Measurements from ENCODE around the gene DOCK4. TPM values are rescaled to one million over a fixed set of nuclear protein-coding genes. Genes with fewer than 3 reads are reported as not detected.

The DOCK4 gene
- total and polyA plus RNA-seq, 4 donors: 7.2 to 48.9 (median 12.8) TPM

DNA sequence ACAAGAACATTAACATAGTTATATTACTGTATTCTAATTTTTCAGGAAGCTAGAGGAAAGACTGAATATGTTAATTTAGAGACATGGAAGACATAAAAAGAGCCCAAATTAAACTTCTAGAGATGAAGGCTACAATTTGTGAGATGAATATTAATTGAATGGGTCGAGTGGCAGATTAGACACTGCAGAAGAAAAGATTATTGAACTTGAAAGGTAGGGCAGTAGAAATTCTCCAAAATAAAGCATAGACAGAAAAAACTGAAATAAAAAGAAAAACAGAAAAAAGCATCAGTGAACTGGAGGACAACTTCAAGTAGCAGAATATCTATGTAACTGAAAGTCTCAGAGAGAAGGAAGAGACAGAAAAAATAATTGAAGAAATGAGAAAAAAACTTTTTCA is 369.6 kb downstream of the DOCK4 start (continued):
- TF ChIP-seq, protein P1, sequence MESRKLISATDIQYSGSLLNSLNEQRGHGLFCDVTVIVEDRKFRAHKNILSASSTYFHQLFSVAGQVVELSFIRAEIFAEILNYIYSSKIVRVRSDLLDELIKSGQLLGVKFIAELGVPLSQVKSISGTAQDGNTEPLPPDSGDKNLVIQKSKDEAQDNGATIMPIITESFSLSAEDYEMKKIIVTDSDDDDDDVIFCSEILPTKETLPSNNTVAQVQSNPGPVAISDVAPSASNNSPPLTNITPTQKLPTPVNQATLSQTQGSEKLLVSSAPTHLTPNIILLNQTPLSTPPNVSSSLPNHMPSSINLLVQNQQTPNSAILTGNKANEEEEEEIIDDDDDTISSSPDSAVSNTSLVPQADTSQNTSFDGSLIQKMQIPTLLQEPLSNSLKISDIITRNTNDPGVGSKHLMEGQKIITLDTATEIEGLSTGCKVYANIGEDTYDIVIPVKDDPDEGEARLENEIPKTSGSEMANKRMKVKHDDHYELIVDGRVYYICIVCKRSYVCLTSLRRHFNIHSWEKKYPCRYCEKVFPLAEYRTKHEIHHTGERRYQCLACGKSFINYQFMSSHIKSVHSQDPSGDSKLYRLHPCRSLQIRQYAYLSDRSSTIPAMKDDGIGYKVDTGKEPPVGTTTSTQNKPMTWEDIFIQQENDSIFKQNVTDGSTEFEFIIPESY (IDR thresholded peaks at IDR 0.05): no peak

DNA sequence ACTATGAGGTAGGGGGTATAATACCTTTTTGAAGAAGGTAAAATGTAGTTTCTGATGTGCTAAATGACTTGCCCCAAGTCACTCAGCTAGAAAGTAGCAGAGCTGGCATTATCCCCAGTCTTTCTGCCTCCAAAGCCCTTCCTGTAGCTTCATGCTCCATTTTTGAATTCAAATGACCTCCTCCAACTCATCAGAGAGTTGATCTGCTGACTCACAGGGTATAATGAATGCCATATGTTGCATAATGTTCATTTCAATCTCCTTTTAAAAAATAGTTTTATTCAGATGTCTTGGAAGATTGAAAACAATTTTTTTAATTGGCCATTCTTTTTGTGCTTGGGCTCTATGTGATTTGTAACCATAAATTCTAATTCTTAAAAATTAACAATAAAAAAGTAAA is 371.1 kb downstream of the DOCK4 start:
- no peak for DNase-seq (ENCODE audit: low spot score)

More for the DNA sequence above, 371.1 kb downstream of the DOCK4 start:
- no peak overlapping the region for H3K4me3 ChIP-seq (ENCODE audit: low read depth in 1 of 3, low read length in 3 of 3)
- no peaks in the 10 kb centered on the region for H3K27me3 ChIP-seq (ENCODE audit: control insufficient read depth in 4 of 4, insufficient read depth in 4 of 4, low read length in 3 of 4)
- TF ChIP-seq, protein P2, sequence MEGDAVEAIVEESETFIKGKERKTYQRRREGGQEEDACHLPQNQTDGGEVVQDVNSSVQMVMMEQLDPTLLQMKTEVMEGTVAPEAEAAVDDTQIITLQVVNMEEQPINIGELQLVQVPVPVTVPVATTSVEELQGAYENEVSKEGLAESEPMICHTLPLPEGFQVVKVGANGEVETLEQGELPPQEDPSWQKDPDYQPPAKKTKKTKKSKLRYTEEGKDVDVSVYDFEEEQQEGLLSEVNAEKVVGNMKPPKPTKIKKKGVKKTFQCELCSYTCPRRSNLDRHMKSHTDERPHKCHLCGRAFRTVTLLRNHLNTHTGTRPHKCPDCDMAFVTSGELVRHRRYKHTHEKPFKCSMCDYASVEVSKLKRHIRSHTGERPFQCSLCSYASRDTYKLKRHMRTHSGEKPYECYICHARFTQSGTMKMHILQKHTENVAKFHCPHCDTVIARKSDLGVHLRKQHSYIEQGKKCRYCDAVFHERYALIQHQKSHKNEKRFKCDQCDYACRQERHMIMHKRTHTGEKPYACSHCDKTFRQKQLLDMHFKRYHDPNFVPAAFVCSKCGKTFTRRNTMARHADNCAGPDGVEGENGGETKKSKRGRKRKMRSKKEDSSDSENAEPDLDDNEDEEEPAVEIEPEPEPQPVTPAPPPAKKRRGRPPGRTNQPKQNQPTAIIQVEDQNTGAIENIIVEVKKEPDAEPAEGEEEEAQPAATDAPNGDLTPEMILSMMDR (IDR thresholded peaks at IDR 0.05; ENCODE audit: low read depth, low read length, missing input control): no peak
- TF ChIP-seq FOXA2 (IDR thresholded peaks at IDR 0.05): no peak
- no peak for TF ChIP-seq RXRA (IDR thresholded peaks at IDR 0.05)
- TF ChIP-seq, protein P1 (IDR thresholded peaks at IDR 0.05): no peak
- TF ChIP-seq JUND (IDR thresholded peaks at IDR 0.05): no peak
- TF ChIP-seq, protein P3, sequence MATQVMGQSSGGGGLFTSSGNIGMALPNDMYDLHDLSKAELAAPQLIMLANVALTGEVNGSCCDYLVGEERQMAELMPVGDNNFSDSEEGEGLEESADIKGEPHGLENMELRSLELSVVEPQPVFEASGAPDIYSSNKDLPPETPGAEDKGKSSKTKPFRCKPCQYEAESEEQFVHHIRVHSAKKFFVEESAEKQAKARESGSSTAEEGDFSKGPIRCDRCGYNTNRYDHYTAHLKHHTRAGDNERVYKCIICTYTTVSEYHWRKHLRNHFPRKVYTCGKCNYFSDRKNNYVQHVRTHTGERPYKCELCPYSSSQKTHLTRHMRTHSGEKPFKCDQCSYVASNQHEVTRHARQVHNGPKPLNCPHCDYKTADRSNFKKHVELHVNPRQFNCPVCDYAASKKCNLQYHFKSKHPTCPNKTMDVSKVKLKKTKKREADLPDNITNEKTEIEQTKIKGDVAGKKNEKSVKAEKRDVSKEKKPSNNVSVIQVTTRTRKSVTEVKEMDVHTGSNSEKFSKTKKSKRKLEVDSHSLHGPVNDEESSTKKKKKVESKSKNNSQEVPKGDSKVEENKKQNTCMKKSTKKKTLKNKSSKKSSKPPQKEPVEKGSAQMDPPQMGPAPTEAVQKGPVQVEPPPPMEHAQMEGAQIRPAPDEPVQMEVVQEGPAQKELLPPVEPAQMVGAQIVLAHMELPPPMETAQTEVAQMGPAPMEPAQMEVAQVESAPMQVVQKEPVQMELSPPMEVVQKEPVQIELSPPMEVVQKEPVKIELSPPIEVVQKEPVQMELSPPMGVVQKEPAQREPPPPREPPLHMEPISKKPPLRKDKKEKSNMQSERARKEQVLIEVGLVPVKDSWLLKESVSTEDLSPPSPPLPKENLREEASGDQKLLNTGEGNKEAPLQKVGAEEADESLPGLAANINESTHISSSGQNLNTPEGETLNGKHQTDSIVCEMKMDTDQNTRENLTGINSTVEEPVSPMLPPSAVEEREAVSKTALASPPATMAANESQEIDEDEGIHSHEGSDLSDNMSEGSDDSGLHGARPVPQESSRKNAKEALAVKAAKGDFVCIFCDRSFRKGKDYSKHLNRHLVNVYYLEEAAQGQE (IDR thresholded peaks at IDR 0.05): no peak
- no peak overlapping the region for H3K9ac ChIP-seq (ENCODE audit: low read depth in 1 of 2, low read length in 2 of 2)
- no peaks in the 10 kb centered on the region for H3K4me1 ChIP-seq (ENCODE audit: control insufficient read depth in 4 of 4, insufficient read depth in 4 of 4, low read length in 3 of 4)
- no peak overlapping the region for H3K27ac ChIP-seq (ENCODE audit: low read depth in 1 of 2, low read length in 2 of 2)
- peaks cover 0 to 13% (median 5%) of the 10 kb centered on the region in 4 donors for H3K36me3 ChIP-seq (ENCODE audit: control insufficient read depth in 4 of 4, insufficient read depth in 3 of 4, low read depth in 1 of 4, low read length in 3 of 4)
- H3K9me3 ChIP-seq (ENCODE audit: control insufficient read depth in 4 of 4, low read length in 3 of 4): no peaks in the 10 kb centered on the region

Data from liver (tissue), 9 donors.